ENCODE data around the gene CCDC190. TPM values are rescaled to one million over a fixed set of nuclear protein-coding genes. Genes with fewer than 3 reads are reported as not detected.
"Not testable (repeated sequence)": the region's sequence is repeated elsewhere in the genome, so short reads cannot be mapped to it uniquely, and the experiment has no call there.

The CCDC190 gene
- total RNA-seq, 1 experiment from 2014 or later, result 13.9 TPM

- DNase-seq (ENCODE audit: low read depth), result no peak
Measured at GRCh38 chr1:162835157-162835899, 25.6 kb downstream of the CCDC190 start.

DNA sequence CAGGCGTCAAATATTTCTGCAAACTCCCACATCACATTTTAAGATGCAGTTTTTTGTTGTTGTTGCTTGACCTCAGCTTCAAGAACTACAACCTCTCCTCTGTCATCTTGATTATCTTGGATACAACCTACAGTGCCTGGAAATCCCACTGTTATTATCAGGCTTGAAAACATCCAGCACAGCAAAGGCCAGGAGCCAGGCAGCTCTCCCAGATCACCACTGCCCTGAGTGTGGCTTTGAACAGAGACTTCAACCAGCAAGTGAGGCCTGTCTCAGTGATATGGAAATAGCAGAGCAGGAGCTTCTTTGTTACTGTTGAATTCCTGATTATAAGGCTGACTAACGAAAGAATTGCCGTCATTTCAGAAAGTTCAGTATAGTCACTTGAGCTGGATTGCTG, 28.5 kb downstream of the CCDC190 start:
- no peak for DNase-seq (ENCODE audit: low read depth)

DNA sequence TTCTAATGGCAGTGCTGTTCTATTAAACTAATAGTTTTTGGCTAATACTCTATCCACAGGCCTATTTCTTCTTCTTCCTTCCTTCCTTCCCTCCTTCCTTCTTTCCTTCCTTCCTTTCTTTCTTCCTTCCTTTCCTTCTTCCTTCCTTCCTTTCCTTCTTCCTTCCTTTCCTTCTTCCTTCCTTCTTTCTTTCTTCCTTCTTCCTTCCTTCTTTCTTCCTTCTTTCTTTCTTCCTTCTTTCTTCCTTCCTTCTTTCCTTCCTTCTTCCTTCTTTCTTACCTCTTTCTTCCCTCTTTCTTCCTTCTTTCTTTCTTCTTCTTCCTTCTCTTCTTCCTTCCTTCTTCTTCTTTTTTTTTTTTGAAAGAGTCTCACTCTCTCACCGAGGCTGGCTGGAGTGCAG, 31.7 kb downstream of the CCDC190 start:
- no peak for DNase-seq (ENCODE audit: low read depth)

- no peak for DNase-seq (ENCODE audit: low read depth)
Measured at GRCh38 chr1:162823771-162824525, 37.0 kb downstream of the CCDC190 start.

GRCh38 chr1:162823231-162823630, 37.7 kb downstream of the CCDC190 start:
- DNase-seq (ENCODE audit: low read depth), result no peak

GRCh38 chr1:162822391-162823200, 38.4 kb downstream of the CCDC190 start:
- no peak for DNase-seq (ENCODE audit: low read depth)

- DNase-seq (ENCODE audit: low read depth), result not testable (repeated sequence)
Measured at GRCh38 chr1:162818666-162819065, 42.3 kb downstream of the CCDC190 start.

DNA sequence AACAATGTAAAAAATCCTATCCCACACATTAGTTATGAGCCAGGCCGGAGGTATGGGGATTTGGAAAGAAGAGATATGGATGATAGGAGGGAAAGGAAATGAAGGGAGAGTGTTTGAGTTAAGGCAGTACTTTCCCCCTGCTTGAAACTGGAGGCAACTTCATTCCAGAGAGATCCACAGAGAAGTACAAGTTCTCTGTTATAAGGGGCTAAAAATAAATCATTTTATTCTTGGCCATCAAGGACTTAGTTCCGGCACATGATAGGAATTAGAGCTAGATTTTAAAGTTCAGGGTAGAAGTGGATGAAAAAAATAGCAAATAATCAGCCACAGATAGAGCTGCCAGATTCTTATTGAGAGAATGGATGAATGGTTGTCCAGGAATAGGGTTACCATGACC, 42.8 kb downstream of the CCDC190 start:
- DNase-seq (ENCODE audit: low read depth), result not testable (repeated sequence)

DNA sequence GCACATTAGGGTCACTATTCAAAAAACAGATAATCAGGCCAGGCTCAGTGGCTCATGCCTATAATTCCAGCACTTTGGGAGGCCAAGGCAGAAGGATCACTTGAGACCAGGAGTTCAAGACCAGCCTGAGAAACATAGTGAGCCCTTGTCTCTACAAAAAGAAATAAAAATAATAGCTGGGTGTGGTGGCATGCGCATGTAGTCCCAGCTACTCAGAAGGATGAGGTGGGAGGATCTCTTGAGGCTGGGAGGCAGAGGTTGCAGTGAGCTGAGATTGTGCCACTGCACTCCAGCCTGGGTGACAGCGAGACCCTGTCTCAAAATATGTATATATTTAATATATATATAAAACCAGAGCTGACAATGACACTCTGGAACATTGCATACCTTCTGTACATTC, 48.6 kb downstream of the CCDC190 start:
- not testable (repeated sequence) for DNase-seq (ENCODE audit: low read depth)

- DNase-seq (ENCODE audit: low read depth), result not testable (repeated sequence)
Measured at GRCh38 chr1:162807503-162807902, 53.5 kb downstream of the CCDC190 start.

Other genes with a start within 250 kb of the CCDC190 start
- gene DDR2, start 228.7 kb downstream of the CCDC190 start, total RNA-seq (2014; rRNA removed), result 55.3 and 73.1 TPM in 2 replicates
- 8.1 and 12.4 TPM in 2 replicates for gene HSD17B7, start 70.5 kb downstream of the CCDC190 start, total RNA-seq (2014; rRNA removed)
- 173 and 174 TPM in 2 replicates for gene RGS4, start 208.2 kb upstream of the CCDC190 start, total RNA-seq (2014; rRNA removed)

Data from LHCN-M2 (cell line).